Measurements from ENCODE around the gene PLEKHG2. TPM values are rescaled to one million over a fixed set of nuclear protein-coding genes. Genes with fewer than 3 reads are reported as not detected.

Gene PLEKHG2
- polyA plus RNA-seq, 1 donor from 2014 or later: 14.3 TPM

- TF ChIP-seq EP300 (conservative IDR thresholded peaks at IDR 0.05; ENCODE audit: poor library complexity, severe bottlenecking): no peak
- no peak for TF ChIP-seq CTCF (IDR thresholded peaks at IDR 0.05; ENCODE audit: poor library complexity, severe bottlenecking)
- TF ChIP-seq SMC3 (conservative IDR thresholded peaks at IDR 0.05; ENCODE audit: poor library complexity): no peak
- no peak for TF ChIP-seq MXI1 (conservative IDR thresholded peaks at IDR 0.05; ENCODE audit: poor library complexity, severe bottlenecking)
- no peak for TF ChIP-seq EZH2 (IDR thresholded peaks at IDR 0.05; ENCODE audit: borderline replicate concordance, insufficient read depth, low read length, poor library complexity, severe bottlenecking)
- no peak for TF ChIP-seq POLR2AphosphoS5 (IDR thresholded peaks at IDR 0.05)
- no peak for TF ChIP-seq RAD21 (conservative IDR thresholded peaks at IDR 0.05)
- TF ChIP-seq REST (IDR thresholded peaks at IDR 0.05; ENCODE audit: borderline replicate concordance): no peak
- TF ChIP-seq TAF1 (IDR thresholded peaks at IDR 0.05; ENCODE audit: low read depth): no peak
- no peaks in the 10 kb centered on the region for H3K27me3 ChIP-seq (ENCODE audit: insufficient read depth, low read depth, low read length)
- H3K27ac ChIP-seq (ENCODE audit: low read length): no peak overlapping the region
- H3F3A ChIP-seq (ENCODE audit: insufficient read depth, low read length, poor library complexity, severe bottlenecking): no peaks in the 10 kb centered on the region
- no peak overlapping the region for H3K4me2 ChIP-seq (ENCODE audit: low read length)
- H3K4me3 ChIP-seq (ENCODE audit: low read length): no peak overlapping the region
- H4K20me1 ChIP-seq (ENCODE audit: insufficient read depth): no peaks in the 10 kb centered on the region
- H2AFZ ChIP-seq (ENCODE audit: low read depth, low read length): no peak overlapping the region
- H3K36me3 ChIP-seq (ENCODE audit: insufficient read depth, low read length): no peaks in the 10 kb centered on the region
- H3K9ac ChIP-seq (ENCODE audit: low read length): no peak overlapping the region
- H3K9me3 ChIP-seq (ENCODE audit: low read length): no peaks in the 10 kb centered on the region
- H3K9me2 ChIP-seq (ENCODE audit: insufficient read depth, low read length): no peaks in the 10 kb centered on the region
- H3K79me2 ChIP-seq (replicated peaks; ENCODE audit: insufficient read depth, low read length): no peaks in the 10 kb centered on the region
Measured at GRCh38 chr19:39422020-39422419, 9.6 kb downstream of the PLEKHG2 start.

GRCh38 chr19:39423258-39424086 lies 11.0 kb downstream of the PLEKHG2 start:
- Histone ChIP-seq H3K4me2 (ENCODE audit: low read length) (no peak overlapping the region), H3K27ac (ENCODE audit: low read length) (no peak overlapping the region), H3K79me2 (replicated peaks; ENCODE audit: insufficient read depth, low read length) (no peaks in the 10 kb centered on the region), H3K36me3 (ENCODE audit: insufficient read depth, low read length) (no peaks in the 10 kb centered on the region), H2AFZ (ENCODE audit: low read depth, low read length) (no peak overlapping the region), H3K9me2 (ENCODE audit: insufficient read depth, low read length) (no peaks in the 10 kb centered on the region), H3K4me3 (ENCODE audit: low read length) (no peak overlapping the region), H3K9ac (ENCODE audit: low read length) (no peak overlapping the region), H3F3A (ENCODE audit: insufficient read depth, low read length, poor library complexity, severe bottlenecking) (no peaks in the 10 kb centered on the region), H3K9me3 (ENCODE audit: low read length) (no peaks in the 10 kb centered on the region), H4K20me1 (ENCODE audit: insufficient read depth) (no peaks in the 10 kb centered on the region), H3K27me3 (ENCODE audit: insufficient read depth, low read depth, low read length) (no peaks in the 10 kb centered on the region)
- no peak for TF ChIP-seq EZH2 (IDR thresholded peaks at IDR 0.05; ENCODE audit: borderline replicate concordance, insufficient read depth, low read length, poor library complexity, severe bottlenecking)

Measured in neural cell (in vitro differentiated cells).